Mammary epithelial cell (primary cell): ENCODE results near the gene SVIL.

Experiments used
- CTCF ChIP-seq, 2 donors: IDR thresholded peaks in 1 of 2; conservative IDR thresholded peaks in 1 of 2; 2 replicates each; pipeline ENCODE4 v1.5.1; 2011 to 2012; ENCODE audit warnings: inconsistent platforms in 2 of 2, low read length in 2 of 2, mild to moderate bottlenecking in 2 of 2, control low read depth in 1 of 2, low read depth in 1 of 2; ENCODE audit not compliant: insufficient read depth in 1 of 2; ENCODE audit errors: extremely low read depth in 1 of 2
- EZH2 ChIP-seq: IDR thresholded peaks from 2 replicates; pipeline ENCODE4 v1.6.1; 2012; ENCODE audit warnings: low read length, inconsistent platforms, borderline replicate concordance

GRCh38 chr10:29482591-29483431 lies 152.0 kb downstream of the SVIL start:
- TF ChIP-seq CTCF (conservative IDR thresholded peaks at IDR 0.05 in 1 of 2, IDR thresholded peaks at IDR 0.05 in 1 of 2; ENCODE audit: extremely low read depth in 1 of 2, insufficient read depth in 1 of 2, low read depth in 1 of 2, low read length in 2 of 2), result no peak
- no peak for TF ChIP-seq EZH2
